Measurements from ENCODE around the gene IDH3G.

- TF ChIP-seq CTCF (optimal IDR thresholded peaks at IDR 0.05 in 1 of 3, IDR thresholded peaks at IDR 0.05 in 1 of 3, conservative IDR thresholded peaks at IDR 0.05 in 1 of 3; ENCODE audit: extremely low read depth in 1 of 3, insufficient read depth in 2 of 3, low read length in 3 of 3): no peak
- TF ChIP-seq EZH2 (IDR thresholded peaks at IDR 0.05; ENCODE audit: low read length): no peak
Measured at GRCh38 chrX:153827903-153828302, 33.7 kb upstream of the IDH3G start.
